ENCODE results near the gene G6PC3.

DNA sequence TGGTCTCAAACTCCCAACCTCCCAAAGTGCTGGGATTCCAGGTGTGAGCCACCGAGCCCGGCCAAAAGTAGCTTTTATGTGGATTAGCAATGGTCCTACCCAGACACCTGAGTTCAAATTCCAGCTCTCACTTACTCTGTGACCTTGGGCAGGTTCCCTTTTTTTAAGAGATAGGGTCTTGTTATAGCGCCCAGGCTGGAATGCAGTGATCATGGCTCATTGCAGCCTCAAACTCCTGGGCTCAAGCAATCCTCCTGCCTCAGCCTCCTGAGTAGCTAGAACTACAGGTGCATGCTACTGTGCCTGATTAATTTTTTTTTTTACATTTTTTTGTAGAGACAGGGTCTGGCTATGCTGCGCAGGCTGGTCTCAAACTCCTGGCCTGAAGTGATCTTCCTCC lies 36.3 kb downstream of the G6PC3 start:
- no peak for TF ChIP-seq POLR2AphosphoS5 (IDR thresholded peaks at IDR 0.05; ENCODE audit: low read depth, low read length)
- no peak for TF ChIP-seq POLR2A (IDR thresholded peaks at IDR 0.05; ENCODE audit: low read depth, low read length)
- TF ChIP-seq TAF1 (IDR thresholded peaks at IDR 0.05; ENCODE audit: borderline replicate concordance, low read depth, low read length): no peak
